Peyer's patch (tissue), 4 donors: ENCODE measurements around the gene PIGU.

ENCODE experiments used
- POLR2A ChIP-seq, 2 donors: fragments of 450-650 bp; IDR thresholded peaks; one replicate each; pipeline ENCODE4 v1.5.1; 2017; ENCODE audit warnings: antibody characterized with exemption in 2 of 2, mild to moderate bottlenecking in 2 of 2, moderate library complexity in 2 of 2
- TF ChIP-seq, protein P1 (sequence below), 6 experiments: fragments of 450-650 bp in 4 of 6; fragments of 200-600 bp in 2 of 6; sonication (generic) in 1 of 6; IDR thresholded peaks; one replicate each; pipeline ENCODE4 v1.5.1; 2017 to 2019; ENCODE audit warnings: antibody characterized with exemption in 6 of 6, mild to moderate bottlenecking in 3 of 6, moderate library complexity in 1 of 6

DNA sequence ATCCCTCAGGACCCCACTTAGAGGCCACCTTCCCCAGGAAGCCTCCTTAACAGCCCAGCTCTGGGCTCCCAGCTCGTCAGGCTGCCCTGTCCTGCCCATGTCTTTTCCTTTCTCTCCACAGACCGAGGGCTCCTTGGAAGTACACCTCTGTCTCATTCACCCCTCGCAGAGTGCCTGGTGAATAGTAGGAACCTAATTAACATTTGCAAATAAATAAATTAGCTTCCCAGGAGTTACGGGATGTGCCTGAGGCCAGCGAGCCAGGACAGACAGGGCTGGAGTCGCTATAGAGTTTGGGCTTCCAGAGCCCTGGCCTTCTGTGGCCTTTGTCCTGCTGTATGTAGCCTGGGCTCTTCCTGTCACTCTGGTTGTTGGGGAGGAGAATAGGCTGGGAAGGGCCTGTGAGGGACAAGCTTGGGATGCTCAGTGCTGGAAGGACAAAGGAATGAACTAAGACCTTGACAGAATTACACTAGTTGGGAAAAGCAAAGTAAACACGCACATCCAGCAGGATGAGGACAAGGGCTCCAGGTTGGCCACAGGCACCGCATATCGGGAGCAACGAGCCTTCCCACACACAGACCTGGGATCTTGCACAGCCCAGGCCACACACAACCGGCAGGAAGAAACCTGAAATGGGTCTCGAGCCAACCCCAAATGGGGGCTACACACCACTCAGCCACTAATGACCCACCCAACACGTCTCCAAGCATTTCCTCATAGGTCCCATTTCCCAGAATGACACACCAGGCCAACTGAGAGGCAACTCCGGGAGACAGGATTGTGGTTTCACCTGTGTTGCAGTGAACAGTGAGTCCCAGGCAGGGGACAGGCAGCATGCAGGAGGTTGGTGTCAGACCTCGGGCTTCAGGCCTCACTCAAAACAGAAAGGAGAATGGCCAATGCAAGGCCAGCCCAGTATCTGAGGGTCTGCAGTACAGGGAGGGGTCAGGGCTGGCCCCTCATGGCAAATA, 108.7 kb downstream of the PIGU start:
- TF ChIP-seq, protein P1, sequence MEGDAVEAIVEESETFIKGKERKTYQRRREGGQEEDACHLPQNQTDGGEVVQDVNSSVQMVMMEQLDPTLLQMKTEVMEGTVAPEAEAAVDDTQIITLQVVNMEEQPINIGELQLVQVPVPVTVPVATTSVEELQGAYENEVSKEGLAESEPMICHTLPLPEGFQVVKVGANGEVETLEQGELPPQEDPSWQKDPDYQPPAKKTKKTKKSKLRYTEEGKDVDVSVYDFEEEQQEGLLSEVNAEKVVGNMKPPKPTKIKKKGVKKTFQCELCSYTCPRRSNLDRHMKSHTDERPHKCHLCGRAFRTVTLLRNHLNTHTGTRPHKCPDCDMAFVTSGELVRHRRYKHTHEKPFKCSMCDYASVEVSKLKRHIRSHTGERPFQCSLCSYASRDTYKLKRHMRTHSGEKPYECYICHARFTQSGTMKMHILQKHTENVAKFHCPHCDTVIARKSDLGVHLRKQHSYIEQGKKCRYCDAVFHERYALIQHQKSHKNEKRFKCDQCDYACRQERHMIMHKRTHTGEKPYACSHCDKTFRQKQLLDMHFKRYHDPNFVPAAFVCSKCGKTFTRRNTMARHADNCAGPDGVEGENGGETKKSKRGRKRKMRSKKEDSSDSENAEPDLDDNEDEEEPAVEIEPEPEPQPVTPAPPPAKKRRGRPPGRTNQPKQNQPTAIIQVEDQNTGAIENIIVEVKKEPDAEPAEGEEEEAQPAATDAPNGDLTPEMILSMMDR (IDR thresholded peaks at IDR 0.05) = no peak
- no peak for TF ChIP-seq POLR2A (IDR thresholded peaks at IDR 0.05)
